ENCODE results near the gene C13orf42. TPM values are rescaled to one million over a fixed set of nuclear protein-coding genes. Genes with fewer than 3 reads are reported as not detected.

The C13orf42 gene
- polyA plus RNA-seq, 3 donors = not detected

GRCh38 chr13:51071493-51071892 is 39.6 kb downstream of the C13orf42 start:
- Histone ChIP-seq H3K27ac (ENCODE audit: low read depth in 1 of 2, low read length in 2 of 2) (no peak overlapping the region), H3K4me3 (replicated peaks in 1 of 3; ENCODE audit: low read depth in 2 of 3, low read length in 3 of 3) (no peak overlapping the region), H3K4me2 (replicated peaks; ENCODE audit: extremely low read depth, low read length, poor library complexity, severe bottlenecking) (no peak overlapping the region), H3K9ac (ENCODE audit: insufficient read depth, low read length, poor library complexity, severe bottlenecking) (no peak overlapping the region), H3K4me1 (ENCODE audit: control insufficient read depth in 1 of 2, insufficient read depth in 2 of 2, low read length in 2 of 2) (peaks cover 6 to 9% of the 10 kb centered on the region in 2 donors), H3K9me3 (replicated peaks in 1 of 2; ENCODE audit: control insufficient read depth in 1 of 2, insufficient read depth in 1 of 2, low read length in 2 of 2) (no peaks in the 10 kb centered on the region), H2AFZ (ENCODE audit: insufficient read depth, low read depth, low read length, poor library complexity, severe bottlenecking) (no peak overlapping the region), H3K36me3 (replicated peaks in 1 of 2; ENCODE audit: control insufficient read depth in 1 of 2, insufficient read depth in 2 of 2, low read length in 2 of 2) (no peaks in the 10 kb centered on the region), H3K27me3 (ENCODE audit: control insufficient read depth in 2 of 2, insufficient read depth in 2 of 2, low read length in 2 of 2) (peaks cover 0 to 8% of the 10 kb centered on the region in 2 donors), H4K20me1 (ENCODE audit: insufficient read depth, low read length) (no peaks in the 10 kb centered on the region), H3K79me2 (ENCODE audit: insufficient read depth, low read length) (no peaks in the 10 kb centered on the region)
- no peak for TF ChIP-seq CTCF (IDR thresholded peaks at IDR 0.05)
- Mint-ChIP-seq H3K36me3 (no peaks in the 10 kb centered on the region), H3K27me3 (ENCODE audit: low read depth in 3 of 3) (peaks cover 3 to 9% (median 9%) of the 10 kb centered on the region in 3 donors), H3K4me3 (no peak overlapping the region), H3K4me1 (peaks cover 14% of the 10 kb centered on the region), H3K9me3 (no peaks in the 10 kb centered on the region), H3K27ac (peak overlapping the region in 1 of 7 donors; percentile 36)
- no peak for DNase-seq
- WGBS (ENCODE audit: insufficient coverage) = 93% methylated on average over 8 of the region's 8 CpGs
- intact Hi-C loops (cut with micrococcal nuclease) = loop anchor here (5.0 kb wide), 1 partner anchor 1094 kb away; no protein-coding TSS in a partner anchor

DNA sequence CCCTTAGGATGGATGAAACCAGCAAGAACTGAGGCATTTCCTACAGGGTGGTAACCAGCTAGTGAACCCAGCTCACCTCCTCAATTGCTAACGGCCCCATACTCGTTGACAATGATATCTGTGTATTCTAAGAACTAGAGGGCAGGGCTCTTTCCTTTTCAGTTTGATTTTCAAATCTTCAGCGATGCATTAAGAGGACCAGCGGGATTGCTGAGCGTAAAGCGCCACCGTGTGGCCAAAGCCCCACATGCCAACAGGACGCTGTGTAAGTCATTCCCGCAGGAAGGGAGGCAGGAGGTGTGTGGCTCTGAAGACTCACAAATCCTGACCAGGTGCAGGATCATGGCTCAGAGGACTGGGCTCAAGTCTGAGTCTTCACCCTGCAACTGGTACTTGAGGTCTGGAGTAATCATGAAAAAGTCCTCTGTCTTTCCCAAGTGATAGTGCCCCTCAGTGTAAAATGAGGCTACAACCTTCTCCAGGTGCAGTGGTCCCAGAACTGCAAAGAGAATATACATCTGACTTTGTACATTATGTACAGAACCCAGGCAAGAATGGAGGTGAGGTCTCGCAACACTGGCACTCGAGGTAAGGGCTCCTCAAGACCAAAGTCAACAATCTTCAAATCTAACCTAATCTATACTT is 40.9 kb downstream of the C13orf42 start:
- Histone ChIP-seq H3K9me3 (replicated peaks in 1 of 2; ENCODE audit: control insufficient read depth in 1 of 2, insufficient read depth in 1 of 2, low read length in 2 of 2) (no peaks in the 10 kb centered on the region), H4K20me1 (ENCODE audit: insufficient read depth, low read length) (no peaks in the 10 kb centered on the region), H3K4me3 (replicated peaks in 1 of 3; ENCODE audit: low read depth in 2 of 3, low read length in 3 of 3) (no peak overlapping the region), H3K27ac (ENCODE audit: low read depth in 1 of 2, low read length in 2 of 2) (no peak overlapping the region), H3K4me1 (ENCODE audit: control insufficient read depth in 1 of 2, insufficient read depth in 2 of 2, low read length in 2 of 2) (peaks cover 17 to 20% of the 10 kb centered on the region in 2 donors), H3K79me2 (ENCODE audit: insufficient read depth, low read length) (no peaks in the 10 kb centered on the region), H2AFZ (ENCODE audit: insufficient read depth, low read depth, low read length, poor library complexity, severe bottlenecking) (no peak overlapping the region), H3K36me3 (replicated peaks in 1 of 2; ENCODE audit: control insufficient read depth in 1 of 2, insufficient read depth in 2 of 2, low read length in 2 of 2) (no peaks in the 10 kb centered on the region), H3K9ac (ENCODE audit: insufficient read depth, low read length, poor library complexity, severe bottlenecking) (no peak overlapping the region), H3K4me2 (replicated peaks; ENCODE audit: extremely low read depth, low read length, poor library complexity, severe bottlenecking) (no peak overlapping the region), H3K27me3 (ENCODE audit: control insufficient read depth in 2 of 2, insufficient read depth in 2 of 2, low read length in 2 of 2) (peaks cover 0 to 17% of the 10 kb centered on the region in 2 donors)
- peaks cover 28% of the 10 kb centered on the region for H3K4me1 Mint-ChIP-seq
- H3K27me3 Mint-ChIP-seq (ENCODE audit: low read depth in 3 of 3) = peaks cover 3 to 20% (median 13%) of the 10 kb centered on the region in 3 donors
- no peaks in the 10 kb centered on the region for H3K36me3 Mint-ChIP-seq
- DNase-seq = peak; percentile 63 to 77 (median 71)
- intact Hi-C loops (cut with micrococcal nuclease) = loop anchor here (5.0 kb wide), 1 partner anchor 1093 kb away; no protein-coding TSS in a partner anchor
- no peak overlapping the region for H3K4me3 Mint-ChIP-seq
- no peaks in the 10 kb centered on the region for H3K9me3 Mint-ChIP-seq
- WGBS (ENCODE audit: insufficient coverage) = 0% methylated on average over 2 of the region's 11 CpGs
- TF ChIP-seq CTCF (IDR thresholded peaks at IDR 0.05) = peak; percentile 88
- H3K27ac Mint-ChIP-seq = no peak overlapping the region

All from CD14-positive monocyte (primary cell).